Measurements from ENCODE around the gene ERCC1.
"Not testable (repeated sequence)": the region's sequence is repeated elsewhere in the genome, so short reads cannot be mapped to it uniquely, and the experiment has no call there.

Gene ERCC1

GRCh38 chr19:45424191-45425058, 708 bp upstream of the ERCC1 start:
- no peak for DNase-seq

GRCh38 chr19:45423033-45423588, 606 bp downstream of the ERCC1 start:
- DNase-seq: no peak

GRCh38 chr19:45421947-45422498, 1.7 kb downstream of the ERCC1 start:
- no peak for DNase-seq

DNA sequence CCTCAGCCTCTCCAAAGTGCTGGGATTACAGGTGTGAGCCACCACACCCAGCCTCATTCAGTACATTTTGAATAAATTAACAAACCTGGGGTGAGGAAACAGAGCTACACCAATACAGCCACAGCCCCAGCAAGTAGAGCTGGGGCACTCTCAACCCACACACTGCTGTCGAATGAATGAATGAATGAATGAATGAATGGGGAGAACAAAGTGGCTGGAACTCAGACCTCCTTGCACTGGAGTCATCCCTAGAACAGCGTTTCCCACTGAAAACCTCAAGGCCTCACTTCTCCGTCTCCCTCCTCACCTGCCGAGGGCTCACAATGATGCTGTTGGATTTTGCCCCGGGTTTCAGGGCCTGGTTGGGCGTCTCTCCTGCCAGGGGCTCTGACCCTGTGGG, 2.8 kb downstream of the ERCC1 start:
- DNase-seq: no peak

DNA sequence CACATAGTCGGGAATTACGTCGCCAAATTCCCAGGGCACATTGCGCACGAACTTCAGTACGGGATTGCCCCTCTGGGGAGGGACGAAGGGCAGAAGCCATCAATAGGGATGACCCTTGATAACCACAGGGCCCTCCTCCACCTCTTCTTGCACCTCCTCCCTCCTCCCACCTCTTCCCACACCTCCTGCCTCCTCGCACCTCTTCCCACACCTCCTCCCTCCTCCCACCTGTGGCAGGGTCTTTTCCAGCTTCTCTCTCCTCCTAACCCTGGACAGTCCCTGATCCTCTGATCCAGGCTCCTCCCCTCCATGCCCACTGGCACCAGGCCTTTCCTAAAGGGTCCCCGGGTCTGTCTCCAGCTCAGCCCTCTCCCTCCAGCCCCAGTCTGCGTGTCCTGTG, 3.4 kb downstream of the ERCC1 start:
- no peak for DNase-seq

DNA sequence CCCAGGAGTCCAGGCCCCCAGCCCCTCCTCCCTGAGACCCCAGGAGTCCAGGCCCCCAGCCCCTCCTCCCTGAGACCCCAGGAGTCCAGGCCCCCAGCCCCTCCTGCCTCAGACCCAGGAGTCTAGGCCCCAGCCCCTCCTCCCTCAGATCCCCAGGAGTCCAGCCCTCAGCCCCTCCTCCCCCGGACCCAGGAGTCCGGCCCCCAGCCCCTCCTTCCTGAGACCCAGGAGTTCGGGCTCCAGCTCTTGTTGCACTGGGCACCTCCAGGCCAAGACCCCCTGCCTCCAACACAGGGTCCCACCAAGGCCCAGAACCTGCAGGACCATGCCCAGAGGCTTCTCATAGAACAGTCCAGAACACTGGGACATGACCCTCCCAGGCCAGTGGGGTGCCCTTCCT, 3.8 kb downstream of the ERCC1 start:
- no peak for DNase-seq

DNA sequence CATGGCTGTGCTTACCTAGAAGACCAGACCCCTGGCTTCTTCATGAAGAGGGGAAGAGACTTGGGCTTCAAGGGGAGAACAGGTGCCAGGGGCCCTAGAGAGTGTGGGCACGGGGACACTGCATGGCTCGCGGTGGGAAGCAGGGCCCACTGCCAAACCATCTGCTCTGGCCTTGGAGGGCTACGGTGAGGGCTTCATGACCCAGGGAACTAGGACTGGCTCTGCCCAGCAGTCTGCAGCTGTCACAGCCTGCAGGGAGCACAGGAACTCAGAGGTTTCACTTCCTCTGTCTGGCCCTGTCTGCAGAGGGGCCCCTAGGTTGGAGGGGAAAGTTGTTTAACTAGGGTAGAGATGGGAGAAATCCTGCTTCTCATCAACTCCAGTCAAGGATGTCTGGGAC, 4.3 kb downstream of the ERCC1 start:
- no peak for DNase-seq

- DNase-seq: no peak
Observed at GRCh38 chr19:45418802-45419201, 4.9 kb downstream of the ERCC1 start.

DNA sequence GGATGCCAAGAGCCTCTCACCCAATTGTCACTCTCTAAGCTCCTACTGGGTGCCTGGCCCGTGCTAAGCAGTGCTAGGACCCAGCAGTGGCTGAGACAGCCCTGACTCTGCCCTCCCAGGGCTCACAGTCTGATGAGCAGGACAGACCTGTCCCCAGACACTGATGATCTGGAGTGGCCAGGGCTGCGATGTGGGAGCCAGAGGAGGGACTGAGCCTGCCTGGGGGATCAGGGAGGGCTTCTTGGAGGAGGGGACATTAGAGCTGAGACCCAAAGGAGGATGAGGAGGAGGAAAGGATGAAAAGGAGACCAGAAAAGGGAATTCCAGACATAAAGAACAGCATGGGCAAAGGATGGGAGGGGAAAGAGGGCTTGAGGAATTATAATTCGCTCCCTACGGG, 6.6 kb downstream of the ERCC1 start:
- no peak for DNase-seq

DNA sequence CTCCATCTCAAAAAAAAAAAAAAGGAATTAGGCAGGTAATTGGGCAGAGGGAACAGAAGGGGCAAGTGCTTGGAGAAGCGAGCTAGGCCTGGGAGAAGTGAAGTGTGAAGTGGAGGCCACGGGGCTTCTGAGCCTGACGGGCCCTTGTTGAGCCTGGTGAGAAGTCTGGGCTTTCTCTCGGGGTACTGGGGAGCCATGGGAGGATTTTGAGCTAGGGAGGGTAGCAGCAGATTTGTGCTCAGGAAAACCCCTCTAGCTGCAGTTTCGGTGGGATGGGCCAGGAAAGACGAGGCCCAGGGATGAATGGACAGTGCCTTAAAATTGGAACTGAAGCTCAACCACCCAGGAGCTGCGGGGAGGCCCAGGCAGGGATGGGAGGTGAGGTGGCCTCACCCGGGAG, 9.2 kb downstream of the ERCC1 start:
- DNase-seq: no peak

DNA sequence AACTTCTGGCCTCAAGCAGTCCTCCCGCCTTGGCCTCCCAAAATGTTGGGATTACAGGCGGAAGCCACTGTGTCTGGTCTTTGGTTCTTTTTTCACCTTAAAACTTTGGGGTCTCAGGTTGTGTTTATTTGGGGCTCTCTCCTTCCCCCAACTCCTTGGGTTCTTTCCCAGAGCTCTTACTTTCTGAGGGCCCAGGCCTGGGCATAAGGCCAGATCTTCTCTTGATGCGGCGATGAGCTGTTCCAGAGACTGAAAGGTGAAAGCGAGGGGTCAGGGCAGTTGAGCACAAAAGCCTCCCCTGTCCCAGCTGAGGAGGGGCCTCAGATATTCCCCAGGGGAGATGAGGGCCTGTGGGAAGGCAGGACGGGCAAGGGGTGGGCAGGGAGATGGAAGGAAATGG, 10.2 kb downstream of the ERCC1 start:
- no peak for DNase-seq

GRCh38 chr19:45410330-45410729, 13.4 kb downstream of the ERCC1 start:
- DNase-seq: not testable (repeated sequence)

DNA sequence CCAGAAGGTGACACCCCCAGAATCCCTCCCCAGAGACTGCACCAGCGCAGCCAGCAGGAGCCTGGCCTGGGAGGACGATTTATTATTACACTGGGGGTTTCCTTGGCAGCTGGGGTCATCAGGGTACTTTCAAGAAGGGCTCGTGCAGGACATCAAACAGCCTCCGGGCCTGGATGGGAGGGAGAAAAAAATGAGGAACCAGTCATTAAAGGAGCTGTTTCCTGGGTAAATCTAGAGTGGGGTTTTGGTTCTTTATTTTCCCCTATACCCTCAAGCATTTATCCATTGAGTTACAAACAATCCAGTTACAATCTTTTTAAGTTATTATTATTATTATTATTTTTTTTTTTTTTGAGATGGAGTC, 14.2 kb downstream of the ERCC1 start:
- DNase-seq: no peak

- DNase-seq: no peak
Observed at GRCh38 chr19:45408830-45409556, 14.7 kb downstream of the ERCC1 start.

GRCh38 chr19:45408121-45408520, 15.6 kb downstream of the ERCC1 start:
- no peak for DNase-seq

GRCh38 chr19:45407585-45407984, 16.1 kb downstream of the ERCC1 start:
- DNase-seq: not testable (repeated sequence)

DNA sequence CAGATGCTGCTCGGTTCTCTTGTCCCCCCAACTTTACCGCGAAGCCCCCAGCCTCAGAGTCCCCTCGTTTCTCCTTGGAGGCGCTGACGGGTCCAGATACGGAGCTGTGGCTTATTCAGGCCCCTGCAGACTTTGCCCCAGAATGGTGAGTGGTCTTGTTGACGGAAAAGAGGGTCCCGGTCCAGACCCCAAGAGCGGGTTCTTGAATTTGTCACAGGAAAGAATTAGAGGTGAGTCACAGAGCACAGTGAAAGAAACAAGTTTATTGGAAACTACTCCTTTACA, 16.7 kb downstream of the ERCC1 start:
- no peak for DNase-seq

- peak; percentile 83 for DNase-seq
Observed at GRCh38 chr19:45406226-45407090, 17.3 kb downstream of the ERCC1 start, which contains the start of gene POLR1G. Gene POLR1G (plus strand): TSS chr19:45406644. CDS start chr19:45406697, 53 bp downstream.

DNA sequence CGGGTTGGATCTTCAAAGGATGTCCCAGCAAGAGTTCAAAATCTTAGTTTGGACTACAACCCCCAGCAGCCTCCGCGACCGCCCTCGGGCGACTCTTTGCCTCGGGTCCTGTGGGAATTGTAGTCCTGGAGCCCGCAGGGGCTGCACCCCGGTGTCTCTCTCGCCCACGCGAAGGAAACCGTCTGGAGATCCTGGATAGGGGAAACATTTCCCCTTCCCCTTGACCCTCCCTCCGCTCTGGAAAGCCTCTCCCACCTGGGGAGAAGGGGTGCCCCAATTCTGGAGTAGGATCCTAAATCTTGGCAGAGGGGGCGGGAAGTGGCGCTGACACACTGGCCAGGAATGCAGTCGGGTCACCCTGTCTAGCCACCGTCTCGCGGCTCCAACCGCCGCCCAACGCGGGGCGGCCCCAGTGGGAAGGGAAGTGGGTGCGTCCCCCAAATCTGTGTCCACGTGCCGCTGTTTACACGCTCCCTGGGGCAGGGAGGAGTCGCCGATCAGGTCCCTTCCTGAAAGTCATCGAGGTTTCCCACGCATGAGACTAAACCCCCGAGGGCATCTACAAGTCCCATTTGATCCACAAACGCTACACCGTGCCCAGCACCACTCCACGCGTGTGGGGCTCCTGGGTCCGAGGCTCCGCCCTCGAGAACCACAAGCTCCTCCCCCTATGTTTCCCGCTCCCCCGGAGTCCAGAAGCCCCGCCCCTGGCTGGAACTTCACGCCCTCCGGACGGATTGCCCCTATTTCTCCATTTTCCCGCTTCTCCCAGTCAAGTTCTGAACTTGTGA, 18.1 kb downstream of the ERCC1 start:
- DNase-seq: peak; percentile 86

DNA sequence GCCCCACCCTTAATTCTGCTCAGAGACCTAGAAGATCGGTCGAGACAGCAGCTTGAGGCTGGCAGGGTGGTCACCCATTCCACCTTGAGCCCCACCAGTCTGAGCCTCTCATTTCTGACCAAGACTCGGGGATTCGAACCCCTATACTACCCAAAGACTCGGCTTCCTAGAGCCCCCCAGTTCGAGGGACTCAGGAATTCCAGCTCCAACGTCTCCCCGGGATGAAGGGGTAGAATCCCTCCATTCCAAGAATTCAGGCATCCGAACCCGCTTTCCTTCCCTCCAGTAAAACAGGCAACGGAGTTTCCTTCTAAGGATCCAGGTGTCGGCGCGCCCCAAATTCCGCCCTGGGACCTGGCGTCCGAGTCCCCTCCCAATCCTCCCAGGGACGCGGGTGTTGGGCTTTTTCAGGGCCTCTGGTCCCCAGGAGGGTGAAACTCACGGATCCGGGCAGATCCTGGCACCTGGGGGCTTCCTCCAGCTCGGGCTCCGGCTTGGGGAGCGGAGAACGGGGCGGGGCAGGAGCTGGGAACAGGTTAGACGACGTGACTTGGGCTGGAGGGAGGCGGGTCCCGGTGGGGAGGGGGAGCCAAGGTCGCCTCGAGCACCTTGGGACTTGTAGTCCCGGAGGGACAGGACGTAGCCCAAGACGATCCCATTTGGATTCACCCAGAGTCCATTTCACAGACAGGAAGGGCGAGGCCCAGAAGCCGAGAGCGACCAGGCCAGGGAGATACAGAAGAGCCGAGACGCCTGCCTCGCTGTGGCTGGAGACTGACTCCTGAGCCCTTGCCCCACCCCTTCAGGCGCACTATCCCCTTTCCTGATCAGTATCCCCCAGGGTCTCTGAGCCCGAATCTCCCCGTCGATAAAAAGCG, 18.9 kb downstream of the ERCC1 start, which contains the start of gene PPP1R13L:
PPP1R13L (minus strand) TSS at position 513 of the 878 bp plus-strand sequence. CDS start 6,751 bp downstream, outside the sequence.
- peak; percentile 57 for DNase-seq
